GM19351 (cell line): ENCODE data around the gene EIF4H.
"Not testable (repeated sequence)": the region's sequence is repeated elsewhere in the genome, so short reads cannot be mapped to it uniquely, and the experiment has no call there.

Experiments
- ATAC-seq: cut with Tn5 transposase; IDR thresholded peaks from one replicate; pipeline ENCODE4 v1.9.1; 2021; ENCODE audit warnings: mild to moderate bottlenecking, moderate library complexity; ENCODE audit not compliant: unreplicated experiment

EIF4H gene

GRCh38 chr7:74223711-74224510 lies 49.8 kb downstream of the EIF4H start:
- no peak for ATAC-seq

- no peak for ATAC-seq
Measured at GRCh38 chr7:74224511-74224832, 50.3 kb downstream of the EIF4H start.

GRCh38 chr7:74224907-74225306 lies 50.8 kb downstream of the EIF4H start:
- not testable (repeated sequence) for ATAC-seq

- ATAC-seq: no peak
Measured at GRCh38 chr7:74225400-74225799, 51.2 kb downstream of the EIF4H start.

GRCh38 chr7:74226633-74227032 lies 52.5 kb downstream of the EIF4H start:
- ATAC-seq: no peak

- no peak for ATAC-seq
Measured at GRCh38 chr7:74228951-74229900, 55.1 kb downstream of the EIF4H start.

GRCh38 chr7:74230446-74231231 lies 56.5 kb downstream of the EIF4H start:
- ATAC-seq: peak; percentile 57

GRCh38 chr7:74231232-74231590 lies 57.1 kb downstream of the EIF4H start:
- peak; percentile 64 for ATAC-seq

- ATAC-seq: no peak
Measured at GRCh38 chr7:74233655-74234285, 59.6 kb downstream of the EIF4H start.

GRCh38 chr7:74235518-74236268 lies 61.5 kb downstream of the EIF4H start:
- no peak for ATAC-seq

- no peak for ATAC-seq
Measured at GRCh38 chr7:74236284-74236683, 62.1 kb downstream of the EIF4H start.

GRCh38 chr7:74240482-74240881 lies 66.3 kb downstream of the EIF4H start:
- ATAC-seq: no peak

- ATAC-seq: no peak
Measured at GRCh38 chr7:74242122-74242443, 67.9 kb downstream of the EIF4H start.

- ATAC-seq: no peak
Measured at GRCh38 chr7:74246497-74246896, 72.3 kb downstream of the EIF4H start.
